Measurements from ENCODE around the gene KPNA4. TPM values are rescaled to one million over a fixed set of nuclear protein-coding genes. Genes with fewer than 3 reads are reported as not detected.

Gene KPNA4
- total and polyA plus RNA-seq, 12 donors, result 21.6 to 190 (median 134) TPM

- H3K27me3 ChIP-seq, result peaks cover 0 to 30% (median 16%) of the 10 kb centered on the region in 7 donors
- no peak for TF ChIP-seq CTCF (IDR thresholded peaks at IDR 0.05)
- H3K27ac ChIP-seq, result no peak overlapping the region
- DNase-seq (no peak), ATAC-seq (no peak)
- peaks cover 0 to 31% (median 15%) of the 10 kb centered on the region in 9 donors for H3K4me1 ChIP-seq
- H3K9me3 ChIP-seq, result no peaks in the 10 kb centered on the region
- 96% methylated on average over 1 of the region's 1 CpG for WGBS, 2 donors
- H3K36me3 ChIP-seq, result peaks cover 0 to 8% (median 0%) of the 10 kb centered on the region in 9 donors
- H3K4me3 ChIP-seq, result no peak overlapping the region
- intact Hi-C loops (cut with DNase I), result no loop called here
These were observed 119.5 kb downstream of the KPNA4 start for GRCh38 chr3:160445854-160446253.

Other genes starting within 250 kb of the KPNA4 start
- gene IFT80, start 166.3 kb downstream of the KPNA4 start, total RNA-seq, result 10 to 100 TPM in 9 of 10 donors, 1 to 10 TPM in 1; 6.9 to 16.3 (median 14.4) TPM
- 10 to 100 TPM in 1 of 2 donors, 1 to 10 TPM in 1; 5.3 to 14.4 TPM for gene IFT80, start 166.3 kb downstream of the KPNA4 start, polyA plus RNA-seq
- gene SMC4, start 165.9 kb downstream of the KPNA4 start, total RNA-seq, result 10 to 100 TPM; 10.6 to 36.2 (median 17.3) TPM
- gene SMC4, start 165.9 kb downstream of the KPNA4 start, polyA plus RNA-seq, result 10 to 100 TPM in 1 of 2 donors, 1 to 10 TPM in 1; 8.9 to 38.6 TPM
- 1 to 10 TPM in 1 of 10 donors, under 1 TPM in 8, not detected in 1; 0.10 to 2.8 (median 0.60) TPM for gene TRIM59, start 115.8 kb downstream of the KPNA4 start, total RNA-seq
- gene TRIM59, start 115.8 kb downstream of the KPNA4 start, polyA plus RNA-seq, result under 1 TPM; 0.15 to 0.25 TPM
- gene ARL14, start 111.6 kb upstream of the KPNA4 start, total RNA-seq, result not detected
- gene ARL14, start 111.6 kb upstream of the KPNA4 start, polyA plus RNA-seq, result not detected
- gene PPM1L, start 190.7 kb upstream of the KPNA4 start, total RNA-seq, result 10 to 100 TPM; 35.5 to 55.5 (median 38.8) TPM
- gene PPM1L, start 190.7 kb upstream of the KPNA4 start, polyA plus RNA-seq, result 1 to 10 TPM; 4.4 to 6.9 TPM

Data from heart right ventricle (tissue), 16 donors.